HG03457 (cell line): ENCODE measurements around the gene AVL9.
"Not testable (repeated sequence)": the region's sequence is repeated elsewhere in the genome, so short reads cannot be mapped to it uniquely, and the experiment has no call there.

Experiments
- ATAC-seq: cut with Tn5 transposase; IDR thresholded peaks from one replicate; pipeline ENCODE4 v1.9.1; 2021; ENCODE audit warnings: moderate number of reproducible peaks; ENCODE audit not compliant: unreplicated experiment

The AVL9 gene

GRCh38 chr7:32586291-32587221 lies 91.3 kb downstream of the AVL9 start:
- ATAC-seq: no peak

DNA sequence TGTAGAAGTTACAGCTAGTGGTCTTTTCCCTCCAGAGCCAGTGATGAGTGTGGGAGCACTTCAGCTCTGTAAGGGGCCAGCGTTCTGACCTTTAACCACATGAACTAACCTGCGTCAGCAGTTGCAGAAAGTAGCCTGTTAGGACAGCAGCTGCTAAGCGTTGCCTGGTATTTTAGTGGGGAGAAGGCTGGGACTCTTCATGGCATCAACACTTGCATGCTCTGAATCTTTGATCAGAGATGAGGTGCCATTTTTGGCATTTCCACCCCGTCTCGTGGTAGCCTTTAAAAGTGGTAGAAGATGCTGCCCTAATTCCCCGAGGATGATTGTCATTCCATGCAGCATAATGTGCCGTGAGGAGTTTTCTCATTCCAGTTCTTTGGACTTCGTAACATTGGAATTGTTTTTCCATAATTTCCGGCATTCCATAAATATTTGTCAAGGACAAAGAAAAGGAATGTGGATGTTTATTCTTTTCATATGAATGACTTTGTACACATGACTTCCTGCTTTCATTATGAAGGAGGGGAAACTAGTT lies 92.2 kb downstream of the AVL9 start:
- ATAC-seq: no peak

DNA sequence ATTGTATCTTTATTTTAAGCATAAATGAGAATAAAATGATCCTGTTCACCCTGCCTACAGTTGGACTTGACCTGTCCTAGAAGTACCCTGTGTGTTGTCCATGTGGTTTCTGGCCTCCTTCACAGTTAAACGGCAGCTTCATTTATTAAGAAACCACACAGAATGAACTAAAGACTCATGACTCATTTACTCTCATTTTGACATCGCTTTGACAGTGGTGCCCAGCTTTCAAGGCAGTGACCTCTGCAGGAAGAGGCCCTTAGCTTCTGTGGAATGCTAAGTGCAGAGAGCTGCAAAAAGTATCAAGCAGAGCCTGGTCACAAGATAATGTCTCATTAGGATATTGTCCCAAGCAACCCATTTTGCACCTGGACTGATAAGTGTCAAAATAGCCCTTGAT lies 93.4 kb downstream of the AVL9 start:
- no peak for ATAC-seq

DNA sequence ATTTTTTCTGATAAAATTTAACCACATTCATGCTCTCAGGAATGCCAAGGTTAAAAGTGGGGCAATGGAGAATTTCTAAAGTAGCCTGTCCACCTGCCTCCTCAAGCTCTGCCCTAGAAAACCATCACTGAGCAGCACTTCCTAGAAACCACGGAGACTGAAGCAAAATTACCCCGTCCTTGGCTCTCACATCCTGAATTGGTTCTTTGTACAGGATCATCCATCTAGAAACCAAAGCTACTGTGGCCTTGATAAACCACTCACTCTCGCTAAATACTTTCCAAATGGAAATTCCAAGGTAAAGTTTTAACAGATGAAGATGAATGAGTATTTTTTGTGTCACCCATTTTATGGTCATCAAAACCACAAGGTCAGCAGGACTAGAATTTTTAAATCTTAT lies 96.6 kb downstream of the AVL9 start:
- ATAC-seq: no peak

- ATAC-seq: no peak
Observed at GRCh38 chr7:32592701-32593100, 97.4 kb downstream of the AVL9 start.

DNA sequence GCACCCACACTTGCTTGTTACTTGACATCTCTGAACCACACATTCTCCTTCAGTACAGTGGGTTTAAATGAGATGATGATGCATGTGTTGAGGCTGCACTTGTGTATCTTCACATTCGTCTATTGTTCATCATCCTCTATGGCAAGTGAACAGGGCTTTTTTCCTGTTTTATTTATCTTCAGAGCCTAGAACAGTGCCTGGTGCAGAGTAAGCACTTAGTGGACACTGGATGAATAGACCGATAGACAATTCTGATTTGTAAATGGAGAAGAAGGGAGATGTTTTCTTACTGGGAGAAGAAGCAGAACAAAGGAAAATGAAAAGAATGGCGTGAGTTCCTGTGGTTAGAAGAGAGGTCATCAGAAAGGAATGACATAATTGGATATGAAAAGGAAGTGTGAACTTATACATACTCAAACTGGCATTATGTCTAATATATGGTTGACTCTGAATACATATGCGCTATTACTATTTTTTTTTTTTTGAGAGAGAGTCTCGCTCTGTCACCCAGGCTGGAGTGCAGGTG lies 99.7 kb downstream of the AVL9 start:
- no peak for ATAC-seq

DNA sequence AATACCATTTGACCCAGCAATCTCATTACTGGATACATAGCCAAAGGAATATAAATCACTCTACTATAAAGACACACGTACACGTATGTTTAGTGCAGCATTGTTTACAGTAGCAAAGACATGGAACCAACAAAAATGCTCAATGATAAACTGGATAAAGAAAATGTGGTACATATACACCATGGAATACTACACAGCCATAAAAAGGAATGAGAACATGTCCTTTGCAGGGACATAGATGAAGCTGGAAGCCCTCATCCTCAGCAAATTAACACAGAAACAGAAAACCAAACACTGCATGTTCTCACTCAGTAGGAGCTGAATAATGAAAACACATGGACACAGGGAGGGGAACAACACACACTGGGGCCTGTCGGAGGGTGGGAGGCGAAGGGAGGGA lies 105.9 kb downstream of the AVL9 start:
- ATAC-seq: not testable (repeated sequence)

GRCh38 chr7:32602470-32602869 lies 107.2 kb downstream of the AVL9 start:
- no peak for ATAC-seq

GRCh38 chr7:32603492-32603891 lies 108.2 kb downstream of the AVL9 start:
- ATAC-seq: not testable (repeated sequence)

- not testable (repeated sequence) for ATAC-seq
Observed at GRCh38 chr7:32604047-32604446, 108.8 kb downstream of the AVL9 start.

DNA sequence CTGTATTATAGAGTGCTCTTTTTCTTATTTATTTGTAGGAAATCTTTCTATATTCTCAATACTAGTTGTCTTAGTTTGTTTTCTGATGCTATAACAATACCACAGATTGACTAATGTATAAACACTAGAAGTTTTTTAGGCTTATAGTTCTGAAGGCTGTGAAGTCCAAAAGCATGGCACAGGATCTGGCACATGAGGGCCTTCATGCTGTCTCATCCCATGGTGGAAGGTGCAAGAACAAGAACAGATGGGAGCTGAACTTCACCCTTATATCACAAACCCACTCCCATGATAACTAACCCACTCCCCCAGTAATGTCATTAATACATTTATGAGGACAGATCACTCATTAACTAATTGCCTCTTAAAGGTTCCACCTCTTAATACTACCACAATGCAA lies 109.7 kb downstream of the AVL9 start:
- no peak for ATAC-seq

- ATAC-seq: no peak
Observed at GRCh38 chr7:32609463-32609862, 114.2 kb downstream of the AVL9 start.

GRCh38 chr7:32611201-32612099 lies 116.2 kb downstream of the AVL9 start:
- ATAC-seq: no peak

DNA sequence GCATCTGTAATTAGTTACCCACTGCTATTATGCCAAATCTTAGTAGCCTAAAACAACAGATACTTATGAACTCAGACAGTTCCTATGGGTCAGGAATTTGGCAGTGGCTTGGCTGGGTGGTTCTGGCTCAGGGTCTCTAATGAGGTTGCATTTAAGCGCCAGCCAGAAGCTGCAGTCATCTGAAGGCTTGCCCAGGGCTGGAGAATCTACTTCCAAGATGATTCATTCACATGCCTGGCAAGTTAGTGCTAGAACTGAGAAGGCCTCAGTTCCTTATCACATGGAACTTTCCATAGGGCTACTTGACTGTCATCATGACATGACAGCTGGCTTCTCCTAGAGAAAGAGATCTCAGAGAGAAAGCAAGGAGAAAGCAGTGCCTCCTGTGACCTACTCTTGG lies 121.3 kb downstream of the AVL9 start:
- no peak for ATAC-seq

GRCh38 chr7:32618470-32618869 lies 123.2 kb downstream of the AVL9 start:
- no peak for ATAC-seq

DNA sequence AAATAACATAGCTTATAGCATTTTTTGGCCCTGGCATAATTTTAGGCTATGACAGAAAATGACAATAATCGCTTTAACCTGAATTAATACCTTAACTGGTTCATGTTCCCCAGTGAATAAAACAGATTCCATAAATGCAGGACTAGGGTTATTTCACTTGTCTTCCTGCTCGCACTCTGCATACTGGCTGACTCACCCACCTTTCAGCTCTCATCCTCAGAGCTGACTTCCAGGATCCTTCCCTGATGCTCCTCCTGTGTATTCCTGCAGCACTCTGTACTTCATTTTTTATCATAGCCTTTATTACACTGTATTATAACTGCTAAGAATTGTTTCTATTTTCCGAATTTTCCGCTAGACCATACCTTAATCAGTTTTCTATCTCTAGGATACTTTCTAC lies 123.7 kb downstream of the AVL9 start:
- ATAC-seq: no peak

DNA sequence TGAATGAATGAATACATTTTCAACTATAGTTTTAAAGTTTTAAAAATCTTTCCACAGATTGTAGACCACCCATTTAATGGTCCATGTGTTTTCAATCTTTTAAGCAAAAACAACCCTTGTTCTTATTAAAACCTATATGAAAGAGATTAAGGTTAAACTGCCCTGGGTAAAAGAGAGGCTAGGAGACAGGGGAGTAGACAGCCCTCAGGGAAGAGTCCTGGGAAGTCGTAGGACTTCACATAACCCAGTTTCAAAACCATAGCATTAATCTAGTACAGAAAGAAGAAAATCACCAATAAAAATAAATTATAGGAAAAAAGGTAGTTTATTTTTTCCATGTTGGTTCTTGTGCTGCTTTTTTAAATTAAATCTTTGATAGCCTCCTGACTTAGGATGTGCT lies 124.1 kb downstream of the AVL9 start:
- ATAC-seq: not testable (repeated sequence)

GRCh38 chr7:32631021-32631420 lies 135.7 kb downstream of the AVL9 start:
- no peak for ATAC-seq

- ATAC-seq: not testable (repeated sequence)
Observed at GRCh38 chr7:32631590-32632497, 136.6 kb downstream of the AVL9 start.

GRCh38 chr7:32633446-32633845 lies 138.2 kb downstream of the AVL9 start:
- not testable (repeated sequence) for ATAC-seq
